ENCODE measurements around the gene TFAP2D.

GRCh38 chr6:50712291-50712690 lies 1.0 kb upstream of the TFAP2D start:
- no peak for TF ChIP-seq CTCF (IDR thresholded peaks at IDR 0.05)
- no peak for TF ChIP-seq POLR2A (IDR thresholded peaks at IDR 0.05)

Measured in right lobe of liver (tissue), 4 donors.